ENCODE results near the gene COG5. TPM values are rescaled to one million over a fixed set of nuclear protein-coding genes. Genes with fewer than 3 reads are reported as not detected.

Gene COG5
- total and polyA plus RNA-seq, 12 donors: 4.4 to 43.8 (median 32.8) TPM

DNA sequence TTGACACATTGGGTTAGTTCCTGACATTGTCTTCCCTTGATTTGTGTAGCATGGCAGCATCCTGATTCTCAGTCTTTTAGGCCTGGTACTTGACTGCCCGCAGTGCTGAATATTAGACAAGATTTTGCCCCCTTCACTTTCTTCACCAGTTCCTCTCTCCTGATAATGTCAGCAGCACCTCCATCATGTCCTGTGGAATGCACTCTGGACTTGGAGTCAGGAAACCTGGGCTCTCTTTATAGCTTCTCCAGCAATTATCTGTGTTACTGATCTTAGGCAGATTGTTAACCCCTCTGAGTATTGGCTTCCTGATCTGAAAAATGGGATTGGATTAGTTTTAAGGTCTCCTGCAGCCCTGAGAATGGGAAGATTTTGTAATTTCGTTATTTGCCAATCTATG lies 375.9 kb downstream of the COG5 start:
- 71 to 87% (median 85%) methylated on average over 2 of the region's 2 CpGs for WGBS, 4 donors
- Histone ChIP-seq H3K36me3 (replicated peaks in 1 of 2) (peaks cover 0 to 93% of the 10 kb centered on the region in 2 donors), H3K27me3 (no peaks in the 10 kb centered on the region), H3K4me3 (no peak overlapping the region), H3K4me1 (replicated peaks in 1 of 2) (peaks cover 12 to 26% of the 10 kb centered on the region in 2 donors), H3K27ac (no peak overlapping the region), H3K9me3 (replicated peaks in 1 of 3) (no peaks in the 10 kb centered on the region)
- no peak for DNase-seq
- intact Hi-C loops (cut with DNase I): no loop called here
- no peak for TF ChIP-seq POLR2A (IDR thresholded peaks at IDR 0.05)
- TF ChIP-seq, protein P1, sequence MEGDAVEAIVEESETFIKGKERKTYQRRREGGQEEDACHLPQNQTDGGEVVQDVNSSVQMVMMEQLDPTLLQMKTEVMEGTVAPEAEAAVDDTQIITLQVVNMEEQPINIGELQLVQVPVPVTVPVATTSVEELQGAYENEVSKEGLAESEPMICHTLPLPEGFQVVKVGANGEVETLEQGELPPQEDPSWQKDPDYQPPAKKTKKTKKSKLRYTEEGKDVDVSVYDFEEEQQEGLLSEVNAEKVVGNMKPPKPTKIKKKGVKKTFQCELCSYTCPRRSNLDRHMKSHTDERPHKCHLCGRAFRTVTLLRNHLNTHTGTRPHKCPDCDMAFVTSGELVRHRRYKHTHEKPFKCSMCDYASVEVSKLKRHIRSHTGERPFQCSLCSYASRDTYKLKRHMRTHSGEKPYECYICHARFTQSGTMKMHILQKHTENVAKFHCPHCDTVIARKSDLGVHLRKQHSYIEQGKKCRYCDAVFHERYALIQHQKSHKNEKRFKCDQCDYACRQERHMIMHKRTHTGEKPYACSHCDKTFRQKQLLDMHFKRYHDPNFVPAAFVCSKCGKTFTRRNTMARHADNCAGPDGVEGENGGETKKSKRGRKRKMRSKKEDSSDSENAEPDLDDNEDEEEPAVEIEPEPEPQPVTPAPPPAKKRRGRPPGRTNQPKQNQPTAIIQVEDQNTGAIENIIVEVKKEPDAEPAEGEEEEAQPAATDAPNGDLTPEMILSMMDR (IDR thresholded peaks at IDR 0.05): no peak

DNA sequence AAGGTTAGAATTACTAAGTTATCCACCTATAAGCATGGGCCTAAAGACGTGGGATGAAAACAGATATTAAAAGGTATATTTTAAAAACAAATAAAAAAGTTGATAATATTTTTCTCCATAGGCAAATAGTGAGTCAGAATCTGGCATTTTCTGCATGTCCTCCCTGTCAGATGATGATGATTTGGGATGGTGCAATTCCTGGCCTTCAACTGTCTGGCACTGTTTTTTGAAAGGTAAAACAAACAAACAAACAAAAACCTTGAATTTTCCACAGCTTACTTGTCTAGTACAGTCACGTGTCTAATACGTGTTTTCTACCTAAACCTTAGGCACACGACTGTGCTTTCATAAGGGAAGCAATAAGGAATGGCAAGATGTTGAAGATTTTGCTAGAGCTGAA lies 377.5 kb downstream of the COG5 start:
- DNase-seq: peak in 4 of 7 donors; percentile 42 to 58 (median 46)
- Histone ChIP-seq H3K9me3 (replicated peaks in 1 of 3) (no peaks in the 10 kb centered on the region), H3K27ac (peak overlapping the region in 4 of 5 donors; percentile 8 to 61 (median 32)), H3K4me1 (replicated peaks in 1 of 2) (peaks cover 12 to 31% of the 10 kb centered on the region in 2 donors), H3K27me3 (no peaks in the 10 kb centered on the region), H3K36me3 (replicated peaks in 1 of 2) (peaks cover 0 to 89% of the 10 kb centered on the region in 2 donors), H3K4me3 (no peak overlapping the region)
- no peak for TF ChIP-seq POLR2A (IDR thresholded peaks at IDR 0.05)
- TF ChIP-seq, protein P1 (IDR thresholded peaks at IDR 0.05): no peak
- intact Hi-C loops (cut with DNase I): no loop called here
- 40 to 58% (median 44%) methylated on average over 4 of the region's 4 CpGs for WGBS, 4 donors

DNA sequence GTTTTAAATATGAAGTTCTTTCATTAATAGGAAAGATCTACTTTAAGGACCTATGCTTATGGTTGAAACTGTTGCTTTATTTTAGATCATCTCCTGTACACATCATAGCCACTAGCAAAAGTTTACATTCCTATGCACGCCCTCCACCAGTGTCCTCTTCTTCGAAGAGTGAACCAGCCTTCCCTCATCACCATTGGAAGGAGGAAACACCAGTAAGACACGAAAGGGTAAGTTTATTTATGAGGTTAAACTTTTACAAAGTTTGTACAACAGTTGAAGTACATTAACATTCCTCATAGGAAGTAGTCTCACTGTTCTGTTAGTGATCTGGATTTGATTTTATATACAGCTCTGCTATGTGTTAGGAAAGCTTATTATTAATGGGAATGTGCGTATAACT lies 378.0 kb downstream of the COG5 start:
- intact Hi-C loops (cut with DNase I): no loop called here
- H3K4me1 ChIP-seq (replicated peaks in 1 of 2): peaks cover 17 to 35% of the 10 kb centered on the region in 2 donors
- no peak for DNase-seq
- TF ChIP-seq, protein P1 (IDR thresholded peaks at IDR 0.05): no peak
- no peak for TF ChIP-seq POLR2A (IDR thresholded peaks at IDR 0.05)
- H3K27ac ChIP-seq: peak overlapping the region in 1 of 5 donors; percentile 53
- no peaks in the 10 kb centered on the region for H3K27me3 ChIP-seq
- no peaks in the 10 kb centered on the region for H3K9me3 ChIP-seq (replicated peaks in 1 of 3)
- H3K4me3 ChIP-seq: no peak overlapping the region
- peaks cover 0 to 84% of the 10 kb centered on the region in 2 donors for H3K36me3 ChIP-seq (replicated peaks in 1 of 2)
- WGBS, 4 donors: 58 to 69% (median 64%) methylated on average over 4 of the region's 4 CpGs

DNA sequence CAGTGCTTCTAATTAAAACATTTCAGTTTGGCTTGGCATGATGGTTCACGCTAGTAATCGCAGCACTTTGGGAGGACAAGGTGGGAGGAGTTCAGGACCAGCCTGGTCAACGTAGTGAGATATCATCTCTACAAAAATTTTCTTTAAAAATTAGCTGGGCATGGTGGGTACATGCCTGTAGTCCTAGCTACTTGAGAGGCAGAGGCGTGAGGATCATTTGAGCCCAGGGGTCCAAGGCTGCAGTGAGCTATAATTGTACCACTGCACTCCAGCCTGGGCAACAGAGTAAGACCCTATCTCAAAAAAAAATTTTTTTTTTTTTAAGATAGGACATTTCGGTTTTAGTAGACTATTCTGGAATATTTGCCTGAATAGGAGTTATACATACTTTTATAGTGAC lies 382.5 kb downstream of the COG5 start:
- H3K36me3 ChIP-seq (replicated peaks in 1 of 2): peaks cover 0 to 39% of the 10 kb centered on the region in 2 donors
- WGBS, 4 donors: 83 to 95% (median 90%) methylated on average over 5 of the region's 5 CpGs
- no peak overlapping the region for H3K4me3 ChIP-seq
- H3K27ac ChIP-seq: peak overlapping the region in 1 of 5 donors; percentile 33
- H3K4me1 ChIP-seq (replicated peaks in 1 of 2): peaks cover 24 to 47% of the 10 kb centered on the region in 2 donors
- TF ChIP-seq POLR2A (IDR thresholded peaks at IDR 0.05): no peak
- TF ChIP-seq, protein P1 (IDR thresholded peaks at IDR 0.05): no peak
- DNase-seq: no peak
- intact Hi-C loops (cut with DNase I): no loop called here
- no peaks in the 10 kb centered on the region for H3K9me3 ChIP-seq (replicated peaks in 1 of 3)
- no peaks in the 10 kb centered on the region for H3K27me3 ChIP-seq

Data from adrenal gland (tissue), 12 donors.